DMS53 treated with DMSO at 0.1 percent for 48 hours (cell line): Measurements from ENCODE around the gene TEDC1.

Experiments used
- DNase-seq: peaks from one replicate; lab custom pipeline; 2025; ENCODE audit not compliant: unreplicated experiment; lab: John Stamatoyannopoulos, UW

TEDC1 gene

DNA sequence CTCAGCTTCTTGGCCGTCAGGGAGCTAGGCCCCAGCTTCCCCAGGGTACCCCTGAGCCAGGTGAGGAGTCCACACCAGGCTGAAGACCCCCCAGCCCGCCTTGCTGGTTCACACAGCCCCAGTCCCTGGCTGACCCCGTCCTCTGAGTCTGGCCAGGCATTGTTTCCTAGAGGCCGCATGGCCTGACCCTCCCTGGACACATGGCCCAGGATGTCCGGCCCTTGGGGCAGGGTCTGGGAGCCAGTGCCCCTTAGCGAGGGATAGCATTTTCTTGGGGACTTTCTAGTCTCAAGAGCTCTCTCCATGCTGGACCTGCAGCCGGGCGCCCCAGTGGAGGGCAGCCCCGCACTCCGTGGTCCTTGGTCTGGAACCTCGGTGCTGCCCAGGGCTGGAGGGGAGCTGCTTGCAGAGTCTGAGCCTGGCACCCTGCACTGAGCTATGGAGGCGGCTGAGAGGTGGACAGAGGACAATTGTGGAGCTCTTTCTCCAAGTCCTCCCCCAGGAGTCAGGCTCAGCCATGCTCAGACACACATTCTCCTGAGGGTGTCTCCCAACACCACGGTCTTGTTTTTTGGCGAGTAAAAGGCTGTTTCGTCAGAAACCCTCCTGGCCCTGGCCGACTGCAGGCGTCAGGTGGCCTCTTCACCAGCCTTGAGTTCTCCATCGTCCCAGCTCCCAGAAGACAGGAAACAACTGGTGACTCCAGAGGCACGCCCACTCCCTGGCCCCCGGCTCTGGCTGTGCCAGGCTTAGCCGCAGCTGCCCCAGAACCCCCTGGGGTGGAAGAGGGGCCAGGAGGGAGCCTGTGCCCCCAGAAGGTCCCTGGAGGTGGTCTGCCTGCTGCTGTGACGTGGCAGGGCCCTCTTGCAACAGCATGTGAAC lies 34.1 kb upstream of the TEDC1 start:
- DNase-seq = no peak

DNA sequence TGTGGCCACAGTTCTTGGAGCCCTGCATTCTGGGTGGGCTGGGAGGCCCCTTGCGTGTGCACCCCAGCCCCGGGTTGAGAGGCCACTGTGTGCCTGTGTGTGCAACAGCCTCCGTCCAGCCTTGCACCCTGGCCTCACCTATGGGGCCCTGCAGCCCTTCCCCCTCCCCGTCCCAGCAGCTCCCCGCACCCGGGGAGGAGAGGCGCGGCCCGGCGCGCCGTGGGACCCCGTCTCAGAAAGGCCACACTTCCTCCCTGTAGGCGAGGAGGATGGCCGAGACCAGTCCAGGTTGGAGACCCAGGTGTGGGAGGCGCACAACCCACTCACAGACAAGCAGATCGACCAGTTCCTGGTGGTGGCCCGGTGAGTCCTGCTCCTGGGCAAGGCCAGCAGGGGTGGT lies 33.0 kb upstream of the TEDC1 start:
- DNase-seq = no peak

- DNase-seq = no peak
Observed at GRCh38 chr14:105458571-105458970, 32.5 kb upstream of the TEDC1 start.

GRCh38 chr14:105460116-105460515 lies 30.9 kb upstream of the TEDC1 start:
- DNase-seq = no peak

DNA sequence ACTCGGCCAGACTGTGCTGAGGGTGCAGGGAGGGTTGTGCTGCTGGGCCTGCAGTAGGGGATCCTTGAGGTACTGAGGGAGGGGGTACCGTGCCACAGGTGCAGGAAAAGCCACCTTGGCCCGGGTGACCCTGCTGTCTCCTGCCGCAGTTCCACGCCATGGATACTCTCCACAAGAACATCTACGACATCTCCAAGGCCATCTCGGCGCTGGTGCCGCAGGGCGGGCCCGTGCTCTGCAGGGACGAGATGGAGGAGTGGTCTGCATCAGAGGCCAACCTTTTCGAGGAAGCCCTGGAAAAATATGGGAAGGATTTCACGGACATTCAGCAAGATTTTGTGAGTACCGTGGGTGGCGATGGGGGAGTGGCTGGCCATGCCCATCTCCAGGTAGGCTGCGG lies 30.4 kb upstream of the TEDC1 start:
- DNase-seq = no peak

GRCh38 chr14:105461903-105462302 lies 29.1 kb upstream of the TEDC1 start:
- DNase-seq = no peak

- DNase-seq = no peak
Observed at GRCh38 chr14:105464501-105464900, 26.5 kb upstream of the TEDC1 start.

DNA sequence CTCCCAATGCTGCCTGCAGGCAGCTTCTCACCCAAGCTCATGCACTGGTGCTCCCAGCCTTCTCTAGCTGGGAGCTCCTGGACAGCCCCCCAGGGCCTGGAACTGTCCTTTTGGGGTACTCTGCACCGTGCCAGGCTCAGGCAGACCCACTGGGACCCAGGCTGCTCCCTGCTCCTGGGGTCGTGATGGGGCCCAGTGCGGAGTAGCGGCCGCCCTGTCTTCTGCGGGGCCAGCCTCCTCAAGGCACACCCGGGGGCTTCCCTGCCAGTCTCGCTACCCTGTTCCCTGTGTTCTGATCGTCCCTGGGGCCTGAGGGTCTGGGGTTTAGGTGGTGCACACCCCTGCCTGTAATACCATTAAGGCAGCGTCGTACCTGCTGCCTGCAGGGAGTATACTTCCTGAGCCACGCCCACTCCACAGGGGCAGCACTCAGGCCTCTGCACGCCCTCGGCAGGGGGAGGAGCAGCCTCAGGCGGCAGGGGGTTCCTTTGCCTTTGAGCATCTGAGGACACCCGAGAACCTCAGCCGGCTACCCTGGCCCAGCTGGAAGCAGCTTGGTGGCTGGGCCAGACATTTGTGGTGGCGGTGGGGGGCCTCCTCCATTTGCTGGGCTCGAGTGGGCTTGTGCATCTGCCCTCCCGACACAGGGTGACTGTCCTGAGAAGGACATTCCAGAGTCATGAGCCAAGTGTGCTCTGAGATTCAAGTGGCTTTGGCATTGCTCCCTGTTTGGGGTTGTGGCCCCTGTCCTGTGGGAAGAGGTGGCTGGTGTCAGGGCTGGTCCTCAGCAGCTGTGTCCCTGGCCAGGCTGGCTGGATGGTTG lies 25.6 kb upstream of the TEDC1 start:
- DNase-seq = no peak

DNA sequence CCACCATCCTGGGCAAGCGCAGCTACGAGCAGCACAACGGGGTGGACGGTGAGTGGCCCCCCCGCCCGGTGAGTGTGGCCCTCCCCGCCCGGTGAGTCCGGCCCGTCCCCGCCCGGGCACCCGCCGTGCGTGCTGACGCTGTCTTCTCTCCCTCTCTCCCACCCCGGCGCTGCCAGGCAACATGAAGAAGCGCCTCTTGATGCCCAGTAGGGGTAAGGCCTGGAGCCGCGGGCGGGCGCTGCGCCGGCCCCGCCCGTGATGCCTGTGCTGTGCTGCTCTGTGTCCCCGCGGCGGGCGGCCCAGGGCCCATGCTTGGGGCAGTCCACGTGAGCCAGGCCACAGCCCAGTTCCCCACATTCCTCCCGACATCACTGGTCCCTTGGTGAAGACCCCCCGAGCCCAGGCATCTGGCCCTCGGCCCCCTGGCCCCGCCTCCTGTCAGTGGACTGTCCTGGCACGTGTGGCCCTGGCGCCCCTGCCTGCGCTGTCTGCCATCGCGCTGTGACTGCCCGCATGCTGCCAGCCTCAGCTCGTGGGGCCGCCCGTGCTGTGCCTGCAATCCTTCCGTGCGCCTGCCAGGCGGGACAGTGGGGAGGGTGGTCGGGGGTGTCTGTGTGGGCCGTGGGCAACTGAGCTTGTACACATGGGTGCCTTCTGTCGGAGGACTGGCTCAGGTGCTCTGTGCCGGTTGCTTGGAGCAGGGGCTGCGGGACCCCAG lies 24.4 kb upstream of the TEDC1 start:
- no peak for DNase-seq

DNA sequence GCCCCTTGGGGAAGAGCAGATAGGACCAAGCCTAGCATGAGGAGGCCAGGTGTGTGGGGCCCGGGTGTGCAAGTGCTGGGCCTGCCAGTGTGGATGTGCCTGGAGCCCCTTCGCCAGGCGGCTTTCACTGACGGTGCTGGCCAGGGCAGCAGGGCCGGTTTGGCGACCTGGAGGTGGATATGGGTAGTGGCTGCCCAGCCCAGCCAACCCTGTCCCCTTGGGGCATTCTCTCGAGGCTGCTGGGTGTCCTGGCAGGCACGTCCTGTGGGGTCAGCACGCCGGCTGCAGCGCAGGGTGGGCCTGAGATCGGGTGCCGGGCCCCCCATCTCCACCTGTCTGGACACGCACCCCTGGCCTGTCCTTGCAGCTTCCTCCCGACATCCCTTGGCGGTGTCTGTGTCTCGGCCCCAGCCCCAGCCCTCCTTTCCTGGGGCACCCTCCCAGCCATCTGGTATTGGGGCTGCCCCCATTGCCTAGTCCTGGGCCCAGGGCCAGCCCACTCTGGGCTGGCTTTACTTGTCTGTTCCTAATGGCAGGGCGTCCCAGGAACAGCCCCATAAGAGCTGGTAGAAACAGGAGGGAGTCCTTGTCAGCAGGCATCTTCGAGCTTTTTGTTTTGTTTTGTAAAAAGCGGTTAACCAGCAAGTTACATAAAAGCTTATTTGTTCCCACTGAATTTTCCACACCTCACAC lies 23.7 kb upstream of the TEDC1 start:
- no peak for DNase-seq

- no peak for DNase-seq
Observed at GRCh38 chr14:105467942-105468471, 23.0 kb upstream of the TEDC1 start.

GRCh38 chr14:105468621-105469241 lies 22.3 kb upstream of the TEDC1 start:
- no peak for DNase-seq

DNA sequence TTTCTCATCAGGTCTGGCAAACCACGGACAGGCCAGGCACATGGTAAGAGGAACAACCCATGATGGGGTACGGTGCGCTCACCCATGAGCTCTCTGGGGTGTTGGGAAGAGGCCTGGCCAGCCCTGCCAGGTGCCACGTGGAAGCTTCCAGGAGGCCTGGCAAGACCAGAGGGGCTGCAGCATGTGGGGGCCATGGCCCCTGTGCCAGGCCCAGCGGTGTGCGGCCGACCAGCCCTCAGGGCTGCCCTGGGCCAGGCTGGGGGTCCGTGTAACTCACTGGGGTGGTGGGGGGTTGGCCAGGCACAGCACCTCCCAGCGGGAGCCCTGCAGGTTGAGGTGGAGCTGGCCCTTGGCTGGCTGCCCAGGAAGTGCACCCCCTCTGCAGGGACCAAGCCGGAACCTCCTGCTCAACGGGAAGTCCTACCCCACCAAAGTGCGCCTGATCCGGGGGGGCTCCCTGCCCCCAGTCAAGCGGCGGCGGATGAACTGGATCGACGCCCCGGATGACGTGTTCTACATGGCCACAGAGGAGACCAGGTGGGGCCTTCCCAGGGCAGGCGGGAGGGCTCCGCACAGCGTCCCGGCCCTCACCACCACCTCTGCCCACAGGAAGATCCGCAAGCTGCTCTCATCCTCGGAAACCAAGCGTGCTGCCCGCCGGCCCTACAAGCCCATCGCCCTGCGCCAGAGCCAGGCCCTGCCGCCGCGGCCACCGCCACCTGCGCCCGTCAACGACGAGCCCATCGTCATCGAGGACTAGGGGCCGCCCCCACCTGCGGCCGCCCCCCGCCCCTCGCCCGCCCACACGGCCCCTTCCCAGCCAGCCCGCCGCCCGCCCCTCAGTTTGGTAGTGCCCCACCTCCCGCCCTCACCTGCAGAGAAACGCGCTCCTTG lies 21.3 kb upstream of the TEDC1 start:
- no peak for DNase-seq

- no peak for DNase-seq
Observed at GRCh38 chr14:105470350-105471296, 20.4 kb upstream of the TEDC1 start.

GRCh38 chr14:105471297-105471821 lies 19.7 kb upstream of the TEDC1 start:
- DNase-seq = no peak

GRCh38 chr14:105471823-105472485 lies 19.1 kb upstream of the TEDC1 start:
- no peak for DNase-seq

DNA sequence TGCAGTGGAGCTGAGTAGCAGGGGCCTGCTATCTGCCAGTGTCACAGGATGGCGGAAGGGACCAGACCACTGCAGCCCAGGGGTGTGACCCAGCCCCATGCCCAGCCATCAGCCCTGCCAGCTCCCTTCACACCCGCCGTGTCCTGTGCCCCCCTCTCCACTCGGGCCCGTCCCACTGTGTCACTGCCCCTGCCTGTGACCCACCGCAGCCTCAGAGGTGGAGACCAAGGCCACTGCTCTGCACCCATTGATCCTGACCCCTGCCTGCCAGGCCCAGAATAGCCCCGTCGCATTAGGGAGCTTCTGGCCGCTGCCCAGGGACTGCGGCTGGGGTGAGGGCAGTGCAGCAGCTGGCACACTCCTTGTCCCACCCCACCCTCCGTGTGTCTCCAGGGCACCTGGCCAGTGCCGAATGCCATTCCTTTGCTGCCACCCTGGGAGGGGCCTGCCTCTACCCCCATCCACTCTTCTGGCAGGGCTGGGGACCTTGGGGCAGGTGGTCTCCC lies 18.5 kb upstream of the TEDC1 start:
- DNase-seq = no peak
